Prostate gland (tissue), 2 donors: ENCODE data around the gene C16orf78. TPM values are rescaled to one million over a fixed set of nuclear protein-coding genes. Genes with fewer than 3 reads are reported as not detected.
A peak's percentile ranks its signal among the peaks of the same experiment; 100 is the strongest.

ENCODE experiments used
- DNase-seq: peaks from one replicate; pipeline ENCODE4 v3.0.0-alpha.2; 2019; ENCODE audit warnings: low spot score
- H3K27ac ChIP-seq, 2 donors: fragments of 200-600 bp; sonication (generic); 2 replicates each; pipeline ENCODE4 v1.5.1; 2017 to 2019
- H3K27me3 ChIP-seq: fragments of 200-600 bp; sonication (generic); replicated peaks from 2 replicates; pipeline ENCODE4 v1.5.1; 2019; ENCODE audit not compliant: insufficient read depth
- H3K36me3 ChIP-seq, 2 donors: fragments of 200-600 bp; sonication (generic); 1 replicate in 1 of 2; 2 replicates in 1 of 2; pipeline versions ENCODE4 v1.5.1 to v1.8.1; 2017 to 2019
- H3K4me1 ChIP-seq: fragments of 200-600 bp; sonication (generic); replicated peaks from 2 replicates; pipeline ENCODE4 v1.5.1; 2019
- H3K4me3 ChIP-seq, 2 donors: fragments of 200-600 bp; sonication (generic); 2 replicates each; pipeline ENCODE4 v1.5.1; 2017 to 2019
- H3K9me3 ChIP-seq: fragments of 200-600 bp; sonication (generic); 2 replicates; pipeline ENCODE4 v1.5.1; 2017
- CTCF ChIP-seq, 4 experiments: fragments of 200-600 bp in 2 of 4; fragments of 450-650 bp in 2 of 4; sonication (generic) in 2 of 4; IDR thresholded peaks; 1 replicate in 3 of 4; 2 replicates in 1 of 4; pipeline ENCODE4 v1.5.1; 2016 to 2019; ENCODE audit warnings: antibody characterized with exemption in 4 of 4, mild to moderate bottlenecking in 2 of 4, moderate library complexity in 2 of 4
- POLR2A ChIP-seq: fragments of 450-650 bp; IDR thresholded peaks from one replicate; pipeline ENCODE4 v1.6.1; 2016; ENCODE audit warnings: antibody characterized with exemption, mild to moderate bottlenecking
- POLR2AphosphoS5 ChIP-seq: sonication (generic); formaldehyde crosslinking; IDR thresholded peaks from one replicate; pipeline ENCODE4 v1.6.1; 2017; ENCODE audit warnings: antibody characterized with exemption
- WGBS: methylation state at CpG from one replicate; pipeline ENCODE4 v1.1.5; 2018; 5-methylcytosine and 5-hydroxymethylcytosine counted together
- intact Hi-C: fragments of 100-400 bp; cut with DNase I; formaldehyde crosslinking; loops from one replicate; pipeline ENCODE4 v1.14.2; 2022
- total RNA-seq, 2 donors: library from RNA; depleted of rRNA; stranded (reverse); fragments of >200 nt; gene quantifications; one replicate each; pipeline ENCODE4 v1.1.0, GENCODE V29; 2016

The C16orf78 gene
- total RNA-seq, 2 donors from 2014 or later, result not detected

- no peaks in the 10 kb centered on the region for H3K36me3 ChIP-seq
- 74% methylated on average over 9 of the region's 9 CpGs for WGBS
- H3K27ac ChIP-seq, result no peak overlapping the region
- intact Hi-C loops, result no loop called here
- no peak for DNase-seq
- H3K27me3 ChIP-seq, result no peaks in the 10 kb centered on the region
- H3K4me1 ChIP-seq, result no peaks in the 10 kb centered on the region
- H3K9me3 ChIP-seq, result no peaks in the 10 kb centered on the region
- TF ChIP-seq CTCF (IDR thresholded peaks at IDR 0.05) (no peak), POLR2A (no peak), POLR2AphosphoS5 (no peak)
- no peak overlapping the region for H3K4me3 ChIP-seq
These were observed 42.9 kb upstream of the C16orf78 start for GRCh38 chr16:49330562-49331201.

- H3K4me1 ChIP-seq, result no peaks in the 10 kb centered on the region
- no peak overlapping the region for H3K4me3 ChIP-seq
- H3K9me3 ChIP-seq, result no peaks in the 10 kb centered on the region
- H3K36me3 ChIP-seq, result no peaks in the 10 kb centered on the region
- H3K27ac ChIP-seq, result no peak overlapping the region
- H3K27me3 ChIP-seq, result no peaks in the 10 kb centered on the region
- intact Hi-C loops, result no loop called here
- 19% methylated on average over 2 of the region's 2 CpGs for WGBS
- DNase-seq, result peak; percentile 67
- TF ChIP-seq CTCF (IDR thresholded peaks at IDR 0.05), result no peak
- peak; percentile 66 for TF ChIP-seq POLR2AphosphoS5
These were observed 40.9 kb upstream of the C16orf78 start for GRCh38 chr16:49332589-49333258.

- Histone ChIP-seq H3K27ac (no peak overlapping the region), H3K36me3 (no peaks in the 10 kb centered on the region), H3K9me3 (no peaks in the 10 kb centered on the region), H3K4me1 (no peaks in the 10 kb centered on the region), H3K27me3 (no peaks in the 10 kb centered on the region), H3K4me3 (no peak overlapping the region)
- WGBS, result 76% methylated on average over 7 of the region's 7 CpGs
- TF ChIP-seq POLR2A, result no peak
- no peak for TF ChIP-seq CTCF (IDR thresholded peaks at IDR 0.05)
- no peak for TF ChIP-seq POLR2AphosphoS5
- intact Hi-C loops, result no loop called here
- DNase-seq, result no peak
These were observed 40.4 kb upstream of the C16orf78 start for GRCh38 chr16:49333259-49333597.

- no peaks in the 10 kb centered on the region for H3K36me3 ChIP-seq
- WGBS, result 65% methylated on average over 8 of the region's 8 CpGs
- TF ChIP-seq POLR2AphosphoS5 (no peak), POLR2A (no peak), CTCF (IDR thresholded peaks at IDR 0.05) (no peak)
- no peak overlapping the region for H3K27ac ChIP-seq
- H3K27me3 ChIP-seq, result peaks cover 2% of the 10 kb centered on the region
- H3K9me3 ChIP-seq, result no peaks in the 10 kb centered on the region
- no peak overlapping the region for H3K4me3 ChIP-seq
- DNase-seq, result no peak
- H3K4me1 ChIP-seq, result no peaks in the 10 kb centered on the region
- intact Hi-C loops, result no loop called here
These were observed 37.8 kb upstream of the C16orf78 start for GRCh38 chr16:49335828-49336227.

GRCh38 chr16:49336581-49336980 lies 37.0 kb upstream of the C16orf78 start:
- Histone ChIP-seq H3K9me3 (no peaks in the 10 kb centered on the region), H3K4me1 (no peaks in the 10 kb centered on the region), H3K27me3 (peaks cover 2% of the 10 kb centered on the region), H3K27ac (no peak overlapping the region), H3K4me3 (no peak overlapping the region), H3K36me3 (no peaks in the 10 kb centered on the region)
- WGBS, result 76% methylated on average over 3 of the region's 3 CpGs
- intact Hi-C loops, result no loop called here
- TF ChIP-seq POLR2A, result no peak
- TF ChIP-seq CTCF (IDR thresholded peaks at IDR 0.05), result no peak
- no peak for TF ChIP-seq POLR2AphosphoS5
- no peak for DNase-seq
